CD14-positive monocyte (primary cell): ENCODE data around the gene KCNK3. TPM values are rescaled to one million over a fixed set of nuclear protein-coding genes. Genes with fewer than 3 reads are reported as not detected.

Experiments
- DNase-seq, 3 donors: peaks; one replicate each; pipeline ENCODE4 v3.0.0-alpha.2; 2011 to 2022
- H2AFZ ChIP-seq: 2 replicates; pipeline ENCODE4 v1.6.0; 2012; ENCODE audit warnings: mild to moderate bottlenecking, low read depth, low read length, inconsistent platforms; ENCODE audit not compliant: insufficient read depth, poor library complexity, severe bottlenecking
- H3K27ac ChIP-seq, 2 donors: 1 replicate in 1 of 2; 2 replicates in 1 of 2; pipeline ENCODE4 v1.5.1; 2012 to 2013; ENCODE audit warnings: low read length in 2 of 2, control low read depth in 1 of 2, inconsistent platforms in 1 of 2, low read depth in 1 of 2, mild to moderate bottlenecking in 1 of 2
- H3K27me3 ChIP-seq, 2 donors: one replicate each; pipeline versions ENCODE4 v1.6.0 to v1.6.1; 2011 to 2013; ENCODE audit warnings: low read length in 2 of 2; ENCODE audit not compliant: control insufficient read depth in 2 of 2, insufficient read depth in 2 of 2
- H3K36me3 ChIP-seq, 2 donors: replicated peaks in 1 of 2; 1 replicate in 1 of 2; 2 replicates in 1 of 2; pipeline versions ENCODE4 v1.5.1 to v1.6.1; 2012 to 2013; ENCODE audit warnings: low read length in 2 of 2, control low read depth in 1 of 2, inconsistent platforms in 1 of 2, mild to moderate bottlenecking in 1 of 2; ENCODE audit not compliant: insufficient read depth in 2 of 2, control insufficient read depth in 1 of 2
- H3K4me1 ChIP-seq, 2 donors: 1 replicate in 1 of 2; 2 replicates in 1 of 2; pipeline versions ENCODE4 v1.5.1 to v1.6.1; 2012 to 2013; ENCODE audit warnings: low read length in 2 of 2, control low read depth in 1 of 2, inconsistent platforms in 1 of 2, mild to moderate bottlenecking in 1 of 2, moderate library complexity in 1 of 2; ENCODE audit not compliant: insufficient read depth in 2 of 2, control insufficient read depth in 1 of 2
- H3K4me2 ChIP-seq: replicated peaks from 2 replicates; pipeline ENCODE3; 2012; ENCODE audit warnings: low read length, moderate library complexity, mild to moderate bottlenecking; ENCODE audit not compliant: poor library complexity, severe bottlenecking; ENCODE audit errors: extremely low read depth
- H3K4me3 ChIP-seq, 3 experiments: fragments of 200-600 bp in 1 of 3; sonication (generic) in 1 of 3; replicated peaks in 1 of 3; 1 replicate in 2 of 3; 2 replicates in 1 of 3; pipeline ENCODE4 v1.5.1; 2011 to 2013; ENCODE audit warnings: low read length in 3 of 3, mild to moderate bottlenecking in 3 of 3, control low read depth in 2 of 3, low read depth in 2 of 3, inconsistent platforms in 1 of 3, moderate library complexity in 1 of 3
- H3K79me2 ChIP-seq: 2 replicates; pipeline ENCODE4 v1.6.0; 2012; ENCODE audit warnings: mild to moderate bottlenecking, control low read depth, inconsistent platforms, low read length, moderate library complexity; ENCODE audit not compliant: insufficient read depth
- H3K9ac ChIP-seq: 2 replicates; pipeline ENCODE4 v1.6.0; 2017; ENCODE audit warnings: low read length, mild to moderate bottlenecking; ENCODE audit not compliant: insufficient read depth, poor library complexity, severe bottlenecking
- H3K9me3 ChIP-seq, 2 donors: replicated peaks in 1 of 2; 1 replicate in 1 of 2; 2 replicates in 1 of 2; pipeline versions ENCODE4 v1.5.1 to v1.6.1; 2012 to 2013; ENCODE audit warnings: low read length in 2 of 2, control low read depth in 1 of 2; ENCODE audit not compliant: control insufficient read depth in 1 of 2, insufficient read depth in 1 of 2
- H4K20me1 ChIP-seq: 2 replicates; pipeline ENCODE4 v1.6.0; 2012; ENCODE audit warnings: mild to moderate bottlenecking, low read length, control low read depth, moderate library complexity; ENCODE audit not compliant: insufficient read depth
- H3K27ac Mint-ChIP-seq, 7 donors: one replicate each; pipeline ENCODE4 v1.8.0; 2020; ENCODE audit warnings: mild to moderate bottlenecking in 7 of 7, mixed read lengths in 7 of 7, moderate library complexity in 6 of 7, inconsistent platforms in 2 of 7
- H3K27me3 Mint-ChIP-seq, 3 donors: one replicate each; pipeline ENCODE4 v1.8.0; 2021 to 2022; ENCODE audit warnings: low read depth in 3 of 3, mild to moderate bottlenecking in 3 of 3, mixed read lengths in 3 of 3, moderate library complexity in 3 of 3, inconsistent platforms in 1 of 3
- H3K36me3 Mint-ChIP-seq, 2 donors: one replicate each; pipeline ENCODE4 v1.8.0; 2020; ENCODE audit warnings: mixed read lengths in 2 of 2, inconsistent platforms in 1 of 2, mild to moderate bottlenecking in 1 of 2
- H3K4me1 Mint-ChIP-seq: one replicate; pipeline ENCODE4 v1.8.0; 2020; ENCODE audit warnings: mild to moderate bottlenecking, mixed read lengths
- H3K4me3 Mint-ChIP-seq, 2 donors: one replicate each; pipeline ENCODE4 v1.8.0; 2020; ENCODE audit warnings: mild to moderate bottlenecking in 2 of 2, mixed read lengths in 2 of 2, moderate library complexity in 1 of 2
- H3K9me3 Mint-ChIP-seq, 7 donors: one replicate each; pipeline ENCODE4 v1.8.0; 2020 to 2022; ENCODE audit warnings: mixed read lengths in 7 of 7, mild to moderate bottlenecking in 6 of 7, moderate library complexity in 6 of 7, inconsistent platforms in 2 of 7
- CTCF ChIP-seq: fragments of 200-600 bp; IDR thresholded peaks from one replicate; pipeline ENCODE4 v1.8.0; 2022; ENCODE audit warnings: antibody characterized with exemption, mild to moderate bottlenecking
- WGBS: methylation state at CpG from one replicate; pipeline ENCODE4 v1.1.5; 2013; ENCODE audit warnings: missing lambda C conversion rate; ENCODE audit not compliant: insufficient coverage; 5-methylcytosine and 5-hydroxymethylcytosine counted together
- intact Hi-C, 2 donors: fragments of 100-400 bp; cut with micrococcal nuclease; formaldehyde crosslinking; loops; one replicate each; pipeline versions ENCODE4 v1.15.0 to v1.15.1; 2023
- polyA plus RNA-seq, 3 donors: library from polyadenylated mRNA; depleted of rRNA in 1 of 3; unstranded in 2 of 3; stranded (reverse) in 1 of 3; fragments of 300-500 nt in 2 of 3; fragments of >200 nt in 1 of 3; fragmentation: Illumina TruSeq in 2 of 3; gene quantifications; 1 replicate in 2 of 3; 2 replicates in 1 of 3; pipeline ENCODE4 v1.2.3, GENCODE V29; 2012 to 2021

The KCNK3 gene
- polyA plus RNA-seq, 3 donors, result not detected

- peaks cover 24 to 41% of the 10 kb centered on the region in 2 donors for H3K27me3 ChIP-seq
- intact Hi-C loops, result no loop called here
- Mint-ChIP-seq H3K27ac (peak overlapping the region in 1 of 7 donors; percentile 46), H3K9me3 (peaks cover 0 to 4% (median 0%) of the 10 kb centered on the region in 7 donors), H3K36me3 (no peaks in the 10 kb centered on the region), H3K4me3 (no peak overlapping the region), H3K27me3 (peaks cover 43 to 59% (median 48%) of the 10 kb centered on the region in 3 donors), H3K4me1 (peaks cover 2% of the 10 kb centered on the region)
- WGBS, result 88% methylated on average over 4 of the region's 4 CpGs
- no peaks in the 10 kb centered on the region for H3K9me3 ChIP-seq
- H3K9ac ChIP-seq, result no peak overlapping the region
- H3K27ac ChIP-seq, result no peak overlapping the region
- H3K79me2 ChIP-seq, result no peaks in the 10 kb centered on the region
- no peak for TF ChIP-seq CTCF
- DNase-seq, result no peak
- no peak overlapping the region for H3K4me2 ChIP-seq
- H2AFZ ChIP-seq, result no peak overlapping the region
- no peak overlapping the region for H3K4me3 ChIP-seq
- no peaks in the 10 kb centered on the region for H4K20me1 ChIP-seq
- no peaks in the 10 kb centered on the region for H3K4me1 ChIP-seq
- H3K36me3 ChIP-seq, result no peaks in the 10 kb centered on the region
Measured at GRCh38 chr2:26687328-26687727, 5.2 kb upstream of the KCNK3 start.

- peaks cover 24 to 41% of the 10 kb centered on the region in 2 donors for H3K27me3 ChIP-seq
- no peaks in the 10 kb centered on the region for H3K4me1 ChIP-seq
- no peak overlapping the region for H3K9ac ChIP-seq
- 89% methylated on average over 1 of the region's 5 CpGs for WGBS
- no peak overlapping the region for H3K4me3 ChIP-seq
- no peak overlapping the region for H3K27ac ChIP-seq
- H3K9me3 ChIP-seq, result no peaks in the 10 kb centered on the region
- Mint-ChIP-seq H3K9me3 (peaks cover 0 to 4% (median 0%) of the 10 kb centered on the region in 7 donors), H3K27me3 (peaks cover 42 to 61% (median 49%) of the 10 kb centered on the region in 3 donors), H3K36me3 (no peaks in the 10 kb centered on the region), H3K4me1 (peaks cover 2% of the 10 kb centered on the region), H3K27ac (no peak overlapping the region), H3K4me3 (no peak overlapping the region)
- H2AFZ ChIP-seq, result no peak overlapping the region
- H3K4me2 ChIP-seq, result no peak overlapping the region
- H4K20me1 ChIP-seq, result no peaks in the 10 kb centered on the region
- intact Hi-C loops, result no loop called here
- DNase-seq, result no peak
- H3K79me2 ChIP-seq, result no peaks in the 10 kb centered on the region
- H3K36me3 ChIP-seq, result no peaks in the 10 kb centered on the region
- TF ChIP-seq CTCF, result no peak
Measured at GRCh38 chr2:26687801-26688200, 4.7 kb upstream of the KCNK3 start.
